ENCODE data around the gene RNLS. TPM values are rescaled to one million over a fixed set of nuclear protein-coding genes. Genes with fewer than 3 reads are reported as not detected.

Gene RNLS
- total RNA-seq, 1 donor from 2014 or later, result 6.0 TPM

DNA sequence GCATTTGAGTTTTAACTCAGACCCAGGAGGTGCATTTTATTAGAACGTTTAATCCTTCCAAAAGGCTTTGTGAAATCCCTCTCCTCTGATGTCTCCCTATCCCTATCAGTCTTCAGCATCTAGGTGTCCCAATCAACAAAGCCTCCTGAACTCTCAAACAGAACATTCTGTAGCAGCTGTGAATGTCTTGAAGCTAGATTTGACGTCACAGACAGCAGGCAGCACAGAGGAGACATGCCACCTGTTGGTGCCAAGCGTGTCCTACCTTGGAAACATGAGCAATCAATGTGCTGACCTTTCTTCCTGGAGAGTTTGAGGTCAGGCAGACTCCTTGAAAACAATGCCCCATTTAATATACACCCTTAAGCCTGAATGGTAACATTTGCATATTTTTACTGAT, 125.5 kb downstream of the RNLS start:
- Mint-ChIP-seq H3K4me1 (ENCODE audit: unreplicated experiment) (peaks cover 9% of the 10 kb centered on the region), H3K27ac (ENCODE audit: unreplicated experiment) (no peak overlapping the region)
- TF ChIP-seq, protein P1, sequence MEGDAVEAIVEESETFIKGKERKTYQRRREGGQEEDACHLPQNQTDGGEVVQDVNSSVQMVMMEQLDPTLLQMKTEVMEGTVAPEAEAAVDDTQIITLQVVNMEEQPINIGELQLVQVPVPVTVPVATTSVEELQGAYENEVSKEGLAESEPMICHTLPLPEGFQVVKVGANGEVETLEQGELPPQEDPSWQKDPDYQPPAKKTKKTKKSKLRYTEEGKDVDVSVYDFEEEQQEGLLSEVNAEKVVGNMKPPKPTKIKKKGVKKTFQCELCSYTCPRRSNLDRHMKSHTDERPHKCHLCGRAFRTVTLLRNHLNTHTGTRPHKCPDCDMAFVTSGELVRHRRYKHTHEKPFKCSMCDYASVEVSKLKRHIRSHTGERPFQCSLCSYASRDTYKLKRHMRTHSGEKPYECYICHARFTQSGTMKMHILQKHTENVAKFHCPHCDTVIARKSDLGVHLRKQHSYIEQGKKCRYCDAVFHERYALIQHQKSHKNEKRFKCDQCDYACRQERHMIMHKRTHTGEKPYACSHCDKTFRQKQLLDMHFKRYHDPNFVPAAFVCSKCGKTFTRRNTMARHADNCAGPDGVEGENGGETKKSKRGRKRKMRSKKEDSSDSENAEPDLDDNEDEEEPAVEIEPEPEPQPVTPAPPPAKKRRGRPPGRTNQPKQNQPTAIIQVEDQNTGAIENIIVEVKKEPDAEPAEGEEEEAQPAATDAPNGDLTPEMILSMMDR (IDR thresholded peaks at IDR 0.05; ENCODE audit: unreplicated experiment), result no peak

DNA sequence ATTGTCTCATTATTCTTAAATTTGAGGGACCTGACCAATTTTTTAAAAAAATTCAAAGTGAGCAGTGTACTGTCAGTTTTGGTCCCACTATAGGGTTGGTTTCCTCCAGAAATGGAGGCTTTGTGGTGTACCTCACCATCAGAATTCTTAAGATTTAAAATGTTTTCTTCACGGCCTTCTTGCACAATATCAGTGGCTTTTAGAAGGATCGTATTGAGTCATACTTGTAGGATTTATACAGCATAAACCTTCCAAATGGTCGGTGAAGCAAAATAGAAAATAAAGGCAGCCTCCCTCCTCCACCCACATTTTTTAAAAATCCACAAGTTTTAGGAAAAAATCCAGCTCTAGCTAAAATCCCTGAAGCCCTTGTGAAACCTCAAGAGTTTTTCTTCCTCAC, 126.4 kb downstream of the RNLS start:
- H3K27ac Mint-ChIP-seq (ENCODE audit: unreplicated experiment), result no peak overlapping the region
- DNase-seq (ENCODE audit: low spot score), result no peak
- peaks cover 9% of the 10 kb centered on the region for H3K4me1 Mint-ChIP-seq (ENCODE audit: unreplicated experiment)
- no peaks in the 10 kb centered on the region for H3K27me3 Mint-ChIP-seq (ENCODE audit: unreplicated experiment)
- H3K36me3 Mint-ChIP-seq (ENCODE audit: low read depth, unreplicated experiment), result peaks cover 5% of the 10 kb centered on the region
- no peak overlapping the region for H3K4me3 Mint-ChIP-seq (ENCODE audit: unreplicated experiment)
- TF ChIP-seq, protein P1 (IDR thresholded peaks at IDR 0.05; ENCODE audit: unreplicated experiment), result no peak
- H3K9me3 Mint-ChIP-seq (ENCODE audit: unreplicated experiment), result no peaks in the 10 kb centered on the region

More for the DNA sequence above, 125.5 kb downstream of the RNLS start:
- Mint-ChIP-seq H3K27me3 (ENCODE audit: unreplicated experiment) (no peaks in the 10 kb centered on the region), H3K9me3 (ENCODE audit: unreplicated experiment) (no peaks in the 10 kb centered on the region), H3K4me3 (ENCODE audit: unreplicated experiment) (no peak overlapping the region), H3K36me3 (ENCODE audit: low read depth, unreplicated experiment) (peaks cover 2% of the 10 kb centered on the region)
- no peak for DNase-seq (ENCODE audit: low spot score)

DNA sequence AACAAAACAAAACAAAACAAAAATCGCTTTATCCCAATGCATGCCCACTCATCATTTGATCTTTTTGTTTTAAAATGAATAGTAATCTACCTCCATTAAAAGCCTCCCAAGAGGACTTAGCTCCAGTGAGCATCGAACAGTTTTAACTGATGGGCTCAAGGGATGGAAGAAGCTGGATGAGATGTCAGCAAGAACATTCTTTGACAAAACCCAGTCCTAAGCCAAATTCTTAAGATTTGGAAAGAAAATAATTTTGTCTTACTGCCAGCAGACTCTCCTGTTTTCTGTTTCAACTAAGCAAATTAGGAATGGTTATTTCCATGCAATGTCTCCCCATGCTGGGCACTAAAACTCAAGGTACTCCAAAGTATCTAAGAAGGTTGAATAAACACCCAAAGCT, 127.3 kb downstream of the RNLS start:
- Mint-ChIP-seq H3K4me3 (ENCODE audit: unreplicated experiment) (no peak overlapping the region), H3K9me3 (ENCODE audit: unreplicated experiment) (no peaks in the 10 kb centered on the region), H3K27me3 (ENCODE audit: unreplicated experiment) (no peaks in the 10 kb centered on the region), H3K27ac (ENCODE audit: unreplicated experiment) (no peak overlapping the region), H3K4me1 (ENCODE audit: unreplicated experiment) (peaks cover 10% of the 10 kb centered on the region), H3K36me3 (ENCODE audit: low read depth, unreplicated experiment) (peaks cover 5% of the 10 kb centered on the region)
- TF ChIP-seq, protein P1 (IDR thresholded peaks at IDR 0.05; ENCODE audit: unreplicated experiment), result no peak
- no peak for DNase-seq (ENCODE audit: low spot score)

DNA sequence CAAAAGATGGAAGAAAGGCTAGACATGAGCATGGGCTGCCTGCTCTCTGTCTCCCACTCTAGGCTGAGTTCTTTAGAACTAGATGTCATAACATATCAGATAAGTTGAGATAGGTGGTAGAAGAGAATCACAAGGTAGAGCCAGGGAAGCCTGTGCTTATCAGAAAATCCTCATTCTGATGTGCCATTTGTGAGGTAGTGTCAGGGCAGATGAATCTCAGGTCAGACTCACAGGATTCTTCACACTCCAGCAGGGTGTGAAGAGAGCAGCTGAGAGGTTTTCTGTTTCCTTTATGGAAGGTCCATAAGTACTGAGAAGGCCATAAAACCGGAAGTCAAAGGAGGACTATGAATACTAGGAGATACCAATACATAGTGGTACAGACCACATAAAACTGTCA, 132.9 kb downstream of the RNLS start:
- Mint-ChIP-seq H3K4me3 (ENCODE audit: unreplicated experiment) (no peak overlapping the region), H3K9me3 (ENCODE audit: unreplicated experiment) (no peaks in the 10 kb centered on the region), H3K27me3 (ENCODE audit: unreplicated experiment) (no peaks in the 10 kb centered on the region), H3K36me3 (ENCODE audit: low read depth, unreplicated experiment) (peaks cover 5% of the 10 kb centered on the region), H3K4me1 (ENCODE audit: unreplicated experiment) (peaks cover 17% of the 10 kb centered on the region), H3K27ac (ENCODE audit: unreplicated experiment) (no peak overlapping the region)
- TF ChIP-seq, protein P1 (IDR thresholded peaks at IDR 0.05; ENCODE audit: unreplicated experiment), result no peak
- DNase-seq (ENCODE audit: low spot score), result no peak

DNA sequence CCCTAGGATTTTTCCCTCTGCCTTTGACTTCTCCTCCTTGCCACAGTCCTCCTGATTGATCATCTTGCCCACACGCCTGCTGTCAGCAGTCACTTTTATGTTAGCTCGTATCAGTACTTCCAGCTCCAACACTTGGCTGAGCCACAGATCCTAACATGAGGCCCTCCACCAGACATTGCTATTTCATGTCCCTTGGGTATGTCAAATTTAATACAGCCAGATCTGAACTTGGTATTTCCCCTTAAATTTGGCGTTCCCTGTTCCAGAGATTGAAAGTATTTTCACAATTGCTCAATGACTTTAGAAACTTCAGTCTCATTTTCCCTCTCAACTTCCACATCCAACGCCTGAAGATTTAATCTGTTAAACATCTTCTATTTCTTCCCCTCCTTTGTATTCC, 140.4 kb downstream of the RNLS start:
- no peaks in the 10 kb centered on the region for H3K27me3 Mint-ChIP-seq (ENCODE audit: unreplicated experiment)
- H3K36me3 Mint-ChIP-seq (ENCODE audit: low read depth, unreplicated experiment), result peaks cover 4% of the 10 kb centered on the region
- TF ChIP-seq, protein P1 (IDR thresholded peaks at IDR 0.05; ENCODE audit: unreplicated experiment), result no peak
- H3K4me1 Mint-ChIP-seq (ENCODE audit: unreplicated experiment), result peaks cover 12% of the 10 kb centered on the region
- H3K4me3 Mint-ChIP-seq (ENCODE audit: unreplicated experiment), result no peak overlapping the region
- no peaks in the 10 kb centered on the region for H3K9me3 Mint-ChIP-seq (ENCODE audit: unreplicated experiment)
- DNase-seq (ENCODE audit: low spot score), result no peak
- no peak overlapping the region for H3K27ac Mint-ChIP-seq (ENCODE audit: unreplicated experiment)

Measured in endothelial cell (in vitro differentiated cells).